Pancreas (tissue), 10 donors: Measurements from ENCODE around the gene MAIP1. TPM values are rescaled to one million over a fixed set of nuclear protein-coding genes. Genes with fewer than 3 reads are reported as not detected.

ENCODE experiments used
- ATAC-seq, 4 donors: fragments of 200-7000 bp; cut with Tn5 transposase; one replicate each; pipeline versions ENCODE4 v1.8.0 to v1.9.1; 2020; ENCODE audit warnings: mild to moderate bottlenecking in 4 of 4, moderate library complexity in 4 of 4
- DNase-seq, 6 donors: peaks; one replicate each; pipeline ENCODE4 v3.0.0-alpha.2; 2020
- FAIRE-seq: peaks from 2 replicates; lab custom pipeline; 2012; peaks lifted over from hg19 to GRCh38; lab: Jason Lieb, UNC
- H3K27ac ChIP-seq, 4 donors: fragments of 200-600 bp; sonication (generic); 1 replicate in 3 of 4; 2 replicates in 1 of 4; pipeline versions ENCODE4 v1.5.0 to v1.8.0; 2020
- H3K27me3 ChIP-seq, 4 donors: fragments of 200-600 bp; one replicate each; pipeline ENCODE4 v1.8.0; 2021
- H3K36me3 ChIP-seq, 3 donors: fragments of 200-600 bp; sonication (generic) in 1 of 3; one replicate each; pipeline versions ENCODE4 v1.5.0 to v1.8.0; 2020 to 2021
- H3K4me1 ChIP-seq, 3 donors: fragments of 200-600 bp; one replicate each; pipeline ENCODE4 v1.8.0; 2021
- H3K4me3 ChIP-seq, 4 donors: fragments of 200-600 bp; sonication (generic) in 2 of 4; one replicate each; pipeline versions ENCODE4 v1.5.0 to v1.8.0; 2020 to 2021
- H3K9me3 ChIP-seq, 4 donors: fragments of 200-600 bp; one replicate each; pipeline ENCODE4 v1.8.0; 2021
- WGBS, 2 donors: extraction: QIAGEN DNeasy Blood & Tissue Kit; methylation state at CpG; one replicate each; pipeline ENCODE4 v1.1.7; 2013; 5-methylcytosine and 5-hydroxymethylcytosine counted together
- intact Hi-C, 3 donors: fragments of 100-400 bp; cut with DNase I; formaldehyde crosslinking; loops; one replicate each; pipeline versions ENCODE4 v1.11.1 to v1.14.2; 2022
- polyA plus RNA-seq, 2 donors: library from polyadenylated mRNA; stranded (reverse); fragments of 200-250 nt; gene quantifications; one replicate each; pipeline ENCODE4 v1.2.3, GENCODE V29; 2013
- total RNA-seq, 6 donors: library from RNA; stranded (reverse); fragmentation: NEBNext Ultra II Directional in 4 of 6; extraction: Animal tissue kit (Norgen Biotek cat#: 25700) in 4 of 6; gene quantifications; one replicate each; pipeline versions ENCODE4 v1.2.1 to v1.2.4, GENCODE V29; 2021 to 2023
- TF ChIP-seq, protein P1 (sequence below), 4 donors: fragments of 200-600 bp; sonication (generic) in 3 of 4; IDR thresholded peaks; one replicate each; pipeline versions ENCODE4 v1.5.0 to v1.8.0; 2021; ENCODE audit warnings: antibody characterized with exemption in 4 of 4
- donor health status: healthy with polysubstance abuse.
- donor health status: DM: no; HTN: no; CAD: no; lungs with moderate emphysema.
- donor health status: DM: no; HTN: no; CAD: no.
- donor health status: control.
- donor health status: control.
- donor health status: Bipolar disorder and iron deficiency.
- donor health status: DM: yes; HTN: yes; CAD: no.
- donor health status: DM: no; HTN: no; CAD: no.
- donor health status: DM: no; HTN: no; CAD: no.
- donor health status: DM: yes; HTN: yes; CAD: no.

Gene MAIP1
- total and polyA plus RNA-seq, 8 donors = 3.6 to 8.8 (median 6.4) TPM

DNA sequence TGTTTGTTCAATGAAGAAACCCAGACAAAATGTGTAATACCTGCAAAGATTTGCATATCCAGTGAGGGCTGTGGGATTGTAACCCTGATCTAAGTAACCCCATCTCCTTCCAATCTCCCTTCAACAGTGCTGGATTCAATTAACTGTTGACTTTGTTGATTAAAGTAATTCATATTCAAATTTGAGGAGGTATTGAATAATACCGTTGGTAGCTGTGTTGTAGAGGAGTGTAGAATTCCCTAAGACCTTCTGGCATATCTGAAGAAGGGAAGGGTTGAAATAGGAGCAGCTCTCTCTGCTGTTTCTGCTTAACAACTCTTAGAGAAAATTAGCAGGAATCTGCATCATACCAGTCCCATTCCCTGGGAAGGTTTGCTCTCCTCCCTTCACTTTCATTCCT, 28.2 kb downstream of the MAIP1 start:
- ATAC-seq (no peak), DNase-seq (no peak), FAIRE-seq (no peak)
- TF ChIP-seq, protein P1, sequence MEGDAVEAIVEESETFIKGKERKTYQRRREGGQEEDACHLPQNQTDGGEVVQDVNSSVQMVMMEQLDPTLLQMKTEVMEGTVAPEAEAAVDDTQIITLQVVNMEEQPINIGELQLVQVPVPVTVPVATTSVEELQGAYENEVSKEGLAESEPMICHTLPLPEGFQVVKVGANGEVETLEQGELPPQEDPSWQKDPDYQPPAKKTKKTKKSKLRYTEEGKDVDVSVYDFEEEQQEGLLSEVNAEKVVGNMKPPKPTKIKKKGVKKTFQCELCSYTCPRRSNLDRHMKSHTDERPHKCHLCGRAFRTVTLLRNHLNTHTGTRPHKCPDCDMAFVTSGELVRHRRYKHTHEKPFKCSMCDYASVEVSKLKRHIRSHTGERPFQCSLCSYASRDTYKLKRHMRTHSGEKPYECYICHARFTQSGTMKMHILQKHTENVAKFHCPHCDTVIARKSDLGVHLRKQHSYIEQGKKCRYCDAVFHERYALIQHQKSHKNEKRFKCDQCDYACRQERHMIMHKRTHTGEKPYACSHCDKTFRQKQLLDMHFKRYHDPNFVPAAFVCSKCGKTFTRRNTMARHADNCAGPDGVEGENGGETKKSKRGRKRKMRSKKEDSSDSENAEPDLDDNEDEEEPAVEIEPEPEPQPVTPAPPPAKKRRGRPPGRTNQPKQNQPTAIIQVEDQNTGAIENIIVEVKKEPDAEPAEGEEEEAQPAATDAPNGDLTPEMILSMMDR (IDR thresholded peaks at IDR 0.05) = no peak
- WGBS, 2 donors = 49 to 58% methylated on average over 1 of the region's 1 CpG
- Histone ChIP-seq H3K36me3 (no peaks in the 10 kb centered on the region), H3K27ac (no peak overlapping the region), H3K4me3 (no peak overlapping the region), H3K27me3 (no peaks in the 10 kb centered on the region), H3K9me3 (no peaks in the 10 kb centered on the region), H3K4me1 (peaks cover 0 to 8% (median 4%) of the 10 kb centered on the region in 3 donors)
- intact Hi-C loops = loop anchor here in 1 of 3 donors (10.0 kb wide), 2 partner anchors 321 to 491 kb away; partner anchors contain the start of gene SPATS2L

DNA sequence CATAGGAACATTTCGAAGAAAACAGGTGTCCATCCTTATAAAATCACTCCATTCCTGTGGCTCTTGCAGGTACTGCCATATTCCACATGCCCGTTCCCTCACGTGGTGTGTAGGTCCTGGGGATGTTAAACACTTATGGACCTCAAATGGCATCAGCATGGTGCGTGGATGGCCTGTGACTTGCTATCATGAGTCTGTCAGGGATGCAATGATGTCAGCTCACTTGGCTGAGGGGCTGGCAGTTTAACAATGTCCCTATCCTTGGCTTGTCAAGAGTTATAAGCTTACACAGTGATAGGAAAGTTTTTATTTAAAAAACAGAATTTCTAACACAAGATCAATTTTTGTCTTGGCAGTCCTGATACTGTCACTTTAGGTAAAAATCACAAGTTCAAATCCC, 28.8 kb downstream of the MAIP1 start:
- DNase-seq (no peak), ATAC-seq (no peak), FAIRE-seq (no peak)
- TF ChIP-seq, protein P1 (IDR thresholded peaks at IDR 0.05) = no peak
- no peaks in the 10 kb centered on the region for H3K36me3 ChIP-seq
- H3K4me1 ChIP-seq = peaks cover 0 to 6% (median 0%) of the 10 kb centered on the region in 3 donors
- no peaks in the 10 kb centered on the region for H3K27me3 ChIP-seq
- no peak overlapping the region for H3K4me3 ChIP-seq
- H3K27ac ChIP-seq = no peak overlapping the region
- WGBS, 2 donors = 57 to 73% methylated on average over 4 of the region's 4 CpGs
- intact Hi-C loops = loop anchor here in 1 of 3 donors (10.0 kb wide), 2 partner anchors 321 to 491 kb away; partner anchors contain the start of gene SPATS2L
- no peaks in the 10 kb centered on the region for H3K9me3 ChIP-seq

DNA sequence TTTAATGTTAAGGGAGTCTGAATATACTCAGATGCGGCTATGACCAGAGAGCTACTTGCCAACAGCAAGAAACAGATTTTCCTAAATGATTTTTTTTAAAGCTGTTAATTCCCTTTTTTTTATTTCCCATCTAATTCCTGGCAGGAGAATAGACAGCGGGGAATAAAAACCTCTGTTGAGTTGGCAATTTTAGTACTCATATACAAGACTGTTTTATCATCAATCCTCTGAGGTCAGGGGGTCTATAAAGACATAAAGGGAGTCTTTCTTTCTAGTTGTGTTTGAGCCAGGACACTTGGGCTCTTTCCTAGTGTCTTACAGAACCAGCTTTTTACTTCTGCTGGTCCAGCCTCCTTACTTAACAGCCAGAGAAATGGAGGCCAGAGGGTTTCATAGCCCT, 29.4 kb downstream of the MAIP1 start:
- Histone ChIP-seq H3K4me1 (peaks cover 0 to 2% (median 0%) of the 10 kb centered on the region in 3 donors), H3K4me3 (no peak overlapping the region), H3K36me3 (no peaks in the 10 kb centered on the region), H3K27me3 (no peaks in the 10 kb centered on the region), H3K27ac (no peak overlapping the region), H3K9me3 (no peaks in the 10 kb centered on the region)
- TF ChIP-seq, protein P1 (IDR thresholded peaks at IDR 0.05) = no peak
- DNase-seq (no peak), ATAC-seq (no peak), FAIRE-seq (no peak)
- WGBS, 2 donors = 81 to 86% methylated on average over 2 of the region's 2 CpGs
- intact Hi-C loops = loop anchor here in 1 of 3 donors (10.0 kb wide), 2 partner anchors 320 to 490 kb away; partner anchors contain the start of gene SPATS2L

DNA sequence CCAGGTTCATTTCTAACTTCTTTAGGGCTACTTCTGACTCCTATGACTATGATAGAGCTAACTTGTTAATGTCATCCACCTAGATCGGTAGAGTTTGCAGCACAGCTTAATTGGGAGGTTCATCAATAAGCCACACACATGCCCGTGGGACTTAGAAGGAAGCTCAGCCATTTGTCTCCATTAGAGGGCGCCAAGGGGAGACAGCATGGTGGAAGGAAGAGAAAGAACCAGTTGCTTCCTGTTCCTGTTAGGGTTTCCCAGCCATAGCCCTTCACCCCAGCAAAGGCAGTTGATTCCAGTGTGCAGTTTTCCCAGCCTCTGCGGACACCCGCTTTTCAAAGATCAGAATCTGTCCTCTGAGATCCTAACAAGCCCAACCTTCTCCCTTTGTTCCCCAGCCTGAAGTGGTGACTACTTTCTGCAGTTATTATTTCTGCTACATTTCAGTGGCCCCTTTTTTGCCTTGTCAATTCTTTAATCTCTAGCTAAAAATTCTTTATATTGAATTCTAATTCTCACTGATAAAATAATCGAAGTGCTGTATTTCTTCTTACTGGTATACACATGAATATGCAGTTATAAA, 30.3 kb downstream of the MAIP1 start:
- intact Hi-C loops = loop anchor here in 1 of 3 donors (10.0 kb wide), 2 partner anchors 319 to 489 kb away; partner anchors contain the start of gene SPATS2L

More for the DNA sequence above, 30.3 kb downstream of the MAIP1 start:
- Histone ChIP-seq H3K4me1 (no peaks in the 10 kb centered on the region), H3K36me3 (no peaks in the 10 kb centered on the region), H3K4me3 (no peak overlapping the region), H3K9me3 (no peaks in the 10 kb centered on the region), H3K27ac (no peak overlapping the region), H3K27me3 (no peaks in the 10 kb centered on the region)
- FAIRE-seq (no peak), ATAC-seq (peak; percentile 88 to 99 (median 98)), DNase-seq (peak in 5 of 6 donors; percentile 60 to 74 (median 62))
- TF ChIP-seq, protein P1 (IDR thresholded peaks at IDR 0.05) = peak; percentile 31 to 62 (median 48)
- WGBS, 2 donors = 46 to 52% methylated on average over 6 of the region's 6 CpGs
